Activated CD4-positive, alpha-beta memory T cell treated with anti-CD3 and anti-CD28 coated beads, Interleukin-2, amount 10 ng/mL, durations not matched to agents 7 days and 5 days (primary cell): ENCODE measurements around the gene MRPL9. TPM values are rescaled to one million over a fixed set of nuclear protein-coding genes. Genes with fewer than 3 reads are reported as not detected.

ENCODE experiments used
- CTCF ChIA-PET: fragments of 350-600 bp; sonication (Branson Sonifier 250); formaldehyde crosslinking; loops from one replicate; lab custom pipeline; 2021; ENCODE audit warnings: antibody characterized with exemption, inconsistent platforms; lab: Charles Lee
- POLR2A ChIA-PET: fragments of 350-600 bp; sonication (Branson Sonifier 250); formaldehyde crosslinking; loops from one replicate; lab custom pipeline; 2021; ENCODE audit warnings: antibody characterized with exemption; lab: Charles Lee
- DNase-seq: peaks from one replicate; pipeline ENCODE4 v3.0.0-alpha.2; 2020
- H3K27ac Mint-ChIP-seq: one replicate; pipeline ENCODE4 v1.8.0; 2021; ENCODE audit warnings: mild to moderate bottlenecking, mixed read lengths
- H3K27me3 Mint-ChIP-seq: one replicate; pipeline ENCODE4 v1.8.0; 2021; ENCODE audit warnings: mixed read lengths
- H3K36me3 Mint-ChIP-seq: one replicate; pipeline ENCODE4 v1.8.0; 2021; ENCODE audit warnings: low read depth, mixed read lengths
- H3K4me1 Mint-ChIP-seq: one replicate; pipeline ENCODE4 v1.8.0; 2021; ENCODE audit warnings: mixed read lengths
- H3K4me3 Mint-ChIP-seq: one replicate; pipeline ENCODE4 v1.8.0; 2021; ENCODE audit warnings: mild to moderate bottlenecking, mixed read lengths
- H3K9me3 Mint-ChIP-seq: one replicate; pipeline ENCODE4 v1.8.0; 2021; ENCODE audit warnings: mixed read lengths
- total RNA-seq, 2 experiments: library from RNA; stranded (reverse); gene quantifications; one replicate each; pipeline ENCODE4 v1.2.3, GENCODE V29; 2021

The MRPL9 gene
- total RNA-seq, 2 experiments from 2014 or later = 97.9 to 98.9 TPM

GRCh38 chr1:151721788-151722510, 41.3 kb downstream of the MRPL9 start:
- POLR2A ChIA-PET = no interaction called here
- Mint-ChIP-seq H3K27me3 (peaks cover 67% of the 10 kb centered on the region), H3K9me3 (no peaks in the 10 kb centered on the region), H3K27ac (no peak overlapping the region), H3K4me3 (peak overlapping the region; percentile 52), H3K4me1 (peaks cover 20% of the 10 kb centered on the region), H3K36me3 (no peaks in the 10 kb centered on the region)
- CTCF ChIA-PET = interaction anchor here (2.5 kb wide), 1 partner anchor 13 kb away, joined by 10 read pairs; no protein-coding TSS in a partner anchor
- no peak for DNase-seq

- H3K27ac Mint-ChIP-seq = no peak within 1 kb of the TSS
- H3K36me3 Mint-ChIP-seq = no peaks in the 10 kb centered on the region
- POLR2A ChIA-PET = interaction anchor here (1.0 kb wide), 1 partner anchor 42 kb away, joined by 3 read pairs; the partner anchor contains the start of gene MRPL9
Observed at GRCh38 chr1:151720974-151721787, 42.1 kb downstream of the MRPL9 start, which contains the start of gene RIIAD1. TSS of gene RIIAD1 (plus strand) at chr1:151721522. CDS start at chr1:151721537, 15 bp downstream.

GRCh38 chr1:151720554-151720953, 42.7 kb downstream of the MRPL9 start:
- Mint-ChIP-seq H3K4me3 (peak overlapping the region; percentile 51), H3K4me1 (peaks cover 22% of the 10 kb centered on the region), H3K27ac (no peak overlapping the region), H3K9me3 (no peaks in the 10 kb centered on the region), H3K27me3 (peaks cover 71% of the 10 kb centered on the region), H3K36me3 (no peaks in the 10 kb centered on the region)
- ChIA-PET POLR2A (interaction anchor here (1.0 kb wide), 1 partner anchor 43 kb away, joined by 3 read pairs; the partner anchor contains the start of gene MRPL9), CTCF (interaction anchor here (0.6 to 1.4 kb wide), 5 partner anchors 14 to 281 kb away, joined by 3 to 4 read pairs (median 3); no protein-coding TSS in a partner anchor)
- DNase-seq = no peak

More at GRCh38 chr1:151720974-151721787, 42.1 kb downstream of the MRPL9 start, which contains the start of gene RIIAD1:
- H3K4me3 Mint-ChIP-seq = peak within 1 kb of the TSS; percentile 52
- H3K4me1 Mint-ChIP-seq = peaks cover 22% of the 10 kb centered on the region
- DNase-seq = peak; percentile 56
- peaks cover 71% of the 10 kb centered on the region for H3K27me3 Mint-ChIP-seq
- H3K9me3 Mint-ChIP-seq = no peaks in the 10 kb centered on the region
- CTCF ChIA-PET = interaction anchor here (0.6 to 1.4 kb wide), 5 partner anchors 13 to 280 kb away, joined by 3 to 4 read pairs (median 3); no protein-coding TSS in a partner anchor

GRCh38 chr1:151720125-151720524, 43.2 kb downstream of the MRPL9 start:
- no peaks in the 10 kb centered on the region for H3K9me3 Mint-ChIP-seq
- H3K27ac Mint-ChIP-seq = no peak overlapping the region
- peaks cover 72% of the 10 kb centered on the region for H3K27me3 Mint-ChIP-seq
- no peak for DNase-seq
- no peak overlapping the region for H3K4me3 Mint-ChIP-seq
- ChIA-PET CTCF (interaction anchor here (0.9 to 1.4 kb wide), 2 partner anchors 116 to 126 kb away, joined by 3 to 4 read pairs; no protein-coding TSS in a partner anchor), POLR2A (no interaction called here)
- H3K36me3 Mint-ChIP-seq = no peaks in the 10 kb centered on the region
- peaks cover 22% of the 10 kb centered on the region for H3K4me1 Mint-ChIP-seq

GRCh38 chr1:151718666-151719065, 44.6 kb downstream of the MRPL9 start:
- H3K27ac Mint-ChIP-seq = no peak overlapping the region
- no peak for DNase-seq
- peaks cover 71% of the 10 kb centered on the region for H3K27me3 Mint-ChIP-seq
- POLR2A ChIA-PET = no interaction called here
- no peaks in the 10 kb centered on the region for H3K9me3 Mint-ChIP-seq
- CTCF ChIA-PET = no interaction called here
- peaks cover 22% of the 10 kb centered on the region for H3K4me1 Mint-ChIP-seq
- no peaks in the 10 kb centered on the region for H3K36me3 Mint-ChIP-seq
- no peak overlapping the region for H3K4me3 Mint-ChIP-seq

DNA sequence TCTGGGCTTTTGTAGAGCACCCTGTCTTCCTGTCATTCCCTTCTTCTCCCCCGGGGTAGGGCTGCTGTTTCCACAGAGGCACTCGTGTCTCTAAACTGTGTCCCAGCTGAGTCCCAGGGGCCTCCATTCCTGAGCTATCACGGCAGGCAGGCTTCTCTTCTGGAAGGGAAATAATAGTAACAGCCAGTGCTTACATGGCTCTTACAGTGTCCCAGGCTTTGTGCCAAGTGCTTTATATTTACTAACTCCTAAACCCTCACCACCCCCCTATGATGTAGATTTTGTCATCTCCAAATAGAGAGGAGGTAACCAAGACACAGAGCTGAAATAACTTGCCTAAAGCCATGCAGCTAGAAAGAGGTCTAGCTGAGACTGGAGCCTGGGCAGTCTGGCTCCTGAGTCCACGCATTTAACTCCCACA, 45.3 kb downstream of the MRPL9 start:
- H3K27me3 Mint-ChIP-seq = peaks cover 72% of the 10 kb centered on the region
- ChIA-PET POLR2A (interaction anchor here (1.4 kb wide), 1 partner anchor 45 kb away, joined by 4 read pairs; no protein-coding TSS in a partner anchor), CTCF (interaction anchor here (1.8 kb wide), 1 partner anchor 17 kb away, joined by 9 read pairs; no protein-coding TSS in a partner anchor)
- no peaks in the 10 kb centered on the region for H3K36me3 Mint-ChIP-seq
- H3K27ac Mint-ChIP-seq = no peak overlapping the region
- H3K4me3 Mint-ChIP-seq = no peak overlapping the region
- H3K9me3 Mint-ChIP-seq = no peaks in the 10 kb centered on the region
- H3K4me1 Mint-ChIP-seq = peaks cover 22% of the 10 kb centered on the region
- no peak for DNase-seq

DNA sequence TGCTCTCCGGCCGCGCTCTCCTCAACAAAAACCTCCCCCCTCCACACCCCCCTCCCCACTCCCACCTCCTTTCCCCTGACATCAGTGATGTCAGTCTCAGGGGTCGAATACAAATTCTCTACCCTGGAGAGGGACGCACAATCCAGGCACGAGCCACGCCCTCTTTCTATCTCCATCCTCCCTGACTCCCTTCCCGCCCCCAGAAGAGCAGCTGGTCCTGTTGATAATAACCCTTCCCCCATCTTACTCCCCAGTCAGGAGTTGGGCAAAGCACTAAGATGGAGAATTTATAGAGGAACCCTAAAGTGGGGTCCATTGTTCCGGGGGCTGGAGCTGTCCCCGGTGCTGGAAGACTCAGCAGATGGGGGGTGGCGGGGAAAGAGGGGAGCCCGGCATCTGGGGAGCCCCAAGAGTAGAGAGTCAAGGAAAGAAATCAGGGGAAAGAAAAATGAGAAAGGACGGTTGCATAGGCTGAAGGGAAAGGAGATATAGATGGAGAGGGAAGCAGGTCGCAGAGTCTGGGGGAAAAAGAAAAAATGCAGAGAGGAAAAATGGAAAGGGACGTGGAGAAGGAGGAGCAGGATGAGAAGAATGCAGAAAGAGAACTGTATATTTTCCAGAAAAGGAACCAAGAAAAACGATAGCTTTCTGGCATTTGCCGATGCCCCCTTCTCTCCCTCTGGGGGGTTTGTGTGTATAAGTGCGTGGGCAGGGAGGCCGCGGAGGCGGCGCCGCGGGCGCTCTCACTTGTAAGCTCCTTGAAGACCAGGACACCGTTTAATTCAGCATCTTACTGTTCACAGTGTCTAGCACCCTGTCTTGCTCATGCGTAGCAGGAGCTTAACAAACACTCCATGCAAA, 46.3 kb downstream of the MRPL9 start, which contains the start of gene CELF3:
Gene CELF3 (minus strand): TSS at position 33 of the 861 bp plus-strand sequence. CDS start 783 bp downstream, outside the sequence.
- ChIA-PET CTCF (interaction anchor here (1.3 to 1.8 kb wide), 2 partner anchors 18 to 123 kb away, joined by 4 to 9 read pairs; no protein-coding TSS in a partner anchor), POLR2A (interaction anchor here (1.4 kb wide), 1 partner anchor 46 kb away, joined by 4 read pairs; no protein-coding TSS in a partner anchor)
- Mint-ChIP-seq H3K9me3 (no peaks in the 10 kb centered on the region), H3K4me3 (no peak within 1 kb of the TSS), H3K36me3 (no peaks in the 10 kb centered on the region), H3K27ac (no peak within 1 kb of the TSS), H3K27me3 (peaks cover 65% of the 10 kb centered on the region), H3K4me1 (peaks cover 22% of the 10 kb centered on the region)
- peak; percentile 25 for DNase-seq

GRCh38 chr1:151716405-151716762, 46.9 kb downstream of the MRPL9 start:
- H3K27ac Mint-ChIP-seq = no peak overlapping the region
- no peak for DNase-seq
- ChIA-PET POLR2A (no interaction called here), CTCF (interaction anchor here (1.3 to 1.8 kb wide), 2 partner anchors 18 to 123 kb away, joined by 4 to 9 read pairs; no protein-coding TSS in a partner anchor)
- H3K36me3 Mint-ChIP-seq = no peaks in the 10 kb centered on the region
- H3K9me3 Mint-ChIP-seq = no peaks in the 10 kb centered on the region
- H3K27me3 Mint-ChIP-seq = peaks cover 60% of the 10 kb centered on the region
- H3K4me3 Mint-ChIP-seq = no peak overlapping the region
- H3K4me1 Mint-ChIP-seq = peaks cover 17% of the 10 kb centered on the region

- POLR2A ChIA-PET = interaction anchor here (0.7 kb wide), 1 partner anchor 14 kb away, joined by 3 read pairs; no protein-coding TSS in a partner anchor
- Mint-ChIP-seq H3K9me3 (no peaks in the 10 kb centered on the region), H3K36me3 (no peaks in the 10 kb centered on the region), H3K4me3 (no peak overlapping the region), H3K4me1 (peaks cover 14% of the 10 kb centered on the region), H3K27me3 (peaks cover 57% of the 10 kb centered on the region), H3K27ac (no peak overlapping the region)
- CTCF ChIA-PET = no interaction called here
- DNase-seq = no peak
Observed at GRCh38 chr1:151715726-151716404, 47.4 kb downstream of the MRPL9 start.

DNA sequence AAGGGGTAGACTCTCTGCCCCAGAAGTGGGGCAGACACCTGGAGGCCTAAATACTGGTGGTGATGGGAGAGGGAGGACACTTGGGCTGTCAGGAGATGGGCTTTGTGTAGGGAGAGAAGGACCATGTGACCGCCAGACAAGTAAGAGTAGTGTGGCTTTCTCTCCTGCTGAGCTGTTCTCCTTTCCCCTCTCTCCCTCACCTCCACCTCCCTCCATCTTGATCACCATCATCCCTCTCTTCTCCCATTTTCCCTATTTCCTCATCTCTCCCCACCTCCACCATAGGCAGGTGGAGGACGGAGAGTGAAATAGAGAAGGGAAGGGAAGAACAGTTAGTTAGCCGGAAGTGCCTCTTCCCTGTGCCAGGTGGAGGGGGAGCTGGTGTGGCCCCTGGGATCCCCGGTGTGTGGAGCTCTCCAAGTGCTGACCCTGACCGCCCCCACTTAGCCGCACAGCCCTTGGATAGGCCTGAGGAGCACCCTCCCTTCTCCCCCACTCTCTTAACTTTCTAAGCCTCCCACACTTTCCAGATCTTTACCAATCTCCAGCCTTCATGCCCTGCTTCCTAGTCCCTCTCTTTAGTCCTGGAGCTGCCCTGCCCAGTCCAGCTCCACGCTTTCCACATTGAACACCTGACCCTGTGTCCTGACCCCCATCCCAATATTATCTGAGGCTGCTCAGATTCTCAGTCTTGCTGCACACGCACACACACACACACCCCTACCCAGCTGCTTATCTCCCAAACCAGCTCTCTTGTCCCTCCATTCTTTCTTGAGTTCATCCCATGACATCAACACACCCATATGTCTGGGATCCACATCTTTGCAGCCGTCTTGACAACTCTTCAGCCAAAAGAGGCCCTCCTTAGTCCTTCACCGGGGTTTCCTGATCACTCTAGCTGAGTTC, 48.2 kb downstream of the MRPL9 start:
- CTCF ChIA-PET = interaction anchor here (0.6 kb wide), 1 partner anchor 1525 kb away, joined by 4 read pairs; no protein-coding TSS in a partner anchor
- no peak for DNase-seq
- POLR2A ChIA-PET = interaction anchor here (0.7 kb wide), 2 partner anchors 15 to 122 kb away, joined by 3 read pairs; no protein-coding TSS in a partner anchor
- no peak overlapping the region for H3K27ac Mint-ChIP-seq
- no peak overlapping the region for H3K4me3 Mint-ChIP-seq
- peaks cover 49% of the 10 kb centered on the region for H3K27me3 Mint-ChIP-seq
- no peaks in the 10 kb centered on the region for H3K9me3 Mint-ChIP-seq
- H3K4me1 Mint-ChIP-seq = peaks cover 6% of the 10 kb centered on the region
- no peaks in the 10 kb centered on the region for H3K36me3 Mint-ChIP-seq
